Right lobe of liver (tissue), 4 donors: ENCODE measurements around the gene GUF1.

Source experiments
- CTCF ChIP-seq, 4 donors: fragments of 200-600 bp in 3 of 4; fragments of 450-650 bp in 1 of 4; IDR thresholded peaks; one replicate each; pipeline versions ENCODE4 v1.5.1 to v1.8.0; 2016 to 2022; ENCODE audit warnings: antibody characterized with exemption in 4 of 4, mild to moderate bottlenecking in 2 of 4
- POLR2A ChIP-seq: fragments of 450-650 bp; IDR thresholded peaks from one replicate; pipeline ENCODE4 v1.6.1; 2017; ENCODE audit warnings: antibody characterized with exemption, mild to moderate bottlenecking
- donor health status: DM: no; HTN: no; CAD: no.
- donor health status: DM: no; HTN: no; CAD: no.
- donor health status: DM: no; HTN: yes; CAD: no.

GRCh38 chr4:44726038-44726871, 48.0 kb downstream of the GUF1 start, which contains the start of gene GNPDA2:
- peak in 2 of 4 donors; percentile 13 to 24 for TF ChIP-seq CTCF (IDR thresholded peaks at IDR 0.05)
- peak; percentile 45 for TF ChIP-seq POLR2A
